Keratinocyte (primary cell): ENCODE results near the gene SLC25A14. TPM values are rescaled to one million over a fixed set of nuclear protein-coding genes. Genes with fewer than 3 reads are reported as not detected.
"Not testable (repeated sequence)": the region's sequence is repeated elsewhere in the genome, so short reads cannot be mapped to it uniquely, and the experiment has no call there.

Experiments used
- DNase-seq: peaks from one replicate; pipeline ENCODE4 v3.0.0-alpha.2; 2011; ENCODE audit warnings: low read depth, missing footprints, low spot score
- FAIRE-seq: peaks from 2 replicates; lab custom pipeline; 2011; peaks lifted over from hg19 to GRCh38; lab: Jason Lieb, UNC
- H2AFZ ChIP-seq: 2 replicates; pipeline ENCODE4 v1.6.0; 2012; ENCODE audit warnings: low read length, control low read depth, inconsistent platforms; ENCODE audit not compliant: control insufficient read depth
- H3K27ac ChIP-seq: 2 replicates; pipeline ENCODE4 v1.5.1; 2011; ENCODE audit warnings: low read length; ENCODE audit not compliant: control insufficient read depth, insufficient read depth
- H3K27me3 ChIP-seq: 3 replicates; pipeline ENCODE4 v1.6.0; 2011; ENCODE audit warnings: low read length; ENCODE audit not compliant: control insufficient read depth, insufficient read depth; ENCODE audit errors: extremely low read depth
- H3K36me3 ChIP-seq, 2 experiments: 2 replicates in 1 of 2; 3 replicates in 1 of 2; pipeline ENCODE4 v1.5.1; 2011; ENCODE audit warnings: low read length in 2 of 2, mild to moderate bottlenecking in 1 of 2; ENCODE audit not compliant: control insufficient read depth in 2 of 2, insufficient read depth in 2 of 2; ENCODE audit errors: extremely low read depth in 1 of 2
- H3K4me1 ChIP-seq: 3 replicates; pipeline ENCODE4 v1.5.1; 2011; ENCODE audit warnings: low read length; ENCODE audit not compliant: control insufficient read depth, insufficient read depth; ENCODE audit errors: extremely low read depth
- H3K4me2 ChIP-seq: 3 replicates; pipeline ENCODE4 v1.6.0; 2011; ENCODE audit warnings: low read depth, low read length; ENCODE audit not compliant: control insufficient read depth, insufficient read depth; ENCODE audit errors: extremely low read depth
- H3K4me3 ChIP-seq, 3 experiments: fragments of 200-600 bp in 1 of 3; sonication (generic) in 1 of 3; 2 replicates in 2 of 3; 3 replicates in 1 of 3; pipeline ENCODE4 v1.5.1; 2011 to 2016; ENCODE audit warnings: low read length in 3 of 3, mild to moderate bottlenecking in 3 of 3, control low read depth in 2 of 3, inconsistent platforms in 1 of 3, low read depth in 1 of 3, mixed read lengths in 1 of 3, mixed run types in 1 of 3, moderate library complexity in 1 of 3; ENCODE audit not compliant: control insufficient read depth in 2 of 3, insufficient read depth in 2 of 3; ENCODE audit errors: extremely low read depth in 1 of 3
- H3K79me2 ChIP-seq: 2 replicates; pipeline ENCODE4 v1.6.0; 2012; ENCODE audit warnings: low read length; ENCODE audit not compliant: control insufficient read depth, insufficient read depth
- H3K9ac ChIP-seq: 3 replicates; pipeline ENCODE4 v1.6.0; 2011; ENCODE audit warnings: low read length; ENCODE audit not compliant: control insufficient read depth, insufficient read depth; ENCODE audit errors: extremely low read depth
- H3K9me1 ChIP-seq: 3 replicates; pipeline ENCODE4 v1.6.0; 2011; ENCODE audit warnings: low read length; ENCODE audit not compliant: control insufficient read depth, insufficient read depth; ENCODE audit errors: extremely low read depth
- H3K9me3 ChIP-seq: 2 replicates; pipeline ENCODE4 v1.5.1; 2012; ENCODE audit warnings: low read depth, low read length; ENCODE audit not compliant: control insufficient read depth
- H4K20me1 ChIP-seq: 3 replicates; pipeline ENCODE4 v1.6.0; 2011; ENCODE audit warnings: low read length; ENCODE audit not compliant: control insufficient read depth, insufficient read depth; ENCODE audit errors: extremely low read depth
- EZH2 ChIP-seq: IDR thresholded peaks from one replicate; pipeline ENCODE4 v1.6.1; 2012; ENCODE audit warnings: inconsistent platforms, mild to moderate bottlenecking, low read length, moderate library complexity
- dilution Hi-C: fragments of 300-500 bp; cut with MboI; formaldehyde crosslinking; loops from one replicate; pipeline ENCODE4 v1.7.0; 2020; ENCODE audit warnings: low sequenced_read_pairs; ENCODE audit not compliant: extremely low pct_ligation_motif_present
- polyA plus RNA-seq, 5 experiments: library from polyadenylated mRNA; depleted of rRNA in 3 of 5; stranded (reverse) in 3 of 5; stranded (forward) in 1 of 5; unstranded in 1 of 5; fragments of >200 nt; gene quantifications; 1 replicate in 1 of 5; 2 replicates in 3 of 5; 3 replicates in 1 of 5; pipeline versions ENCODE4 v1.2.1 to v1.2.3, GENCODE V29; 2011 to 2012; ENCODE audit warnings: missing spikeins in 2 of 5, low read depth in 1 of 5, low replicate concordance in 1 of 5
- TF ChIP-seq, protein P1 (sequence below), 3 experiments: IDR thresholded peaks in 1 of 3; conservative IDR thresholded peaks in 1 of 3; optimal IDR thresholded peaks in 1 of 3; 2 replicates in 2 of 3; 3 replicates in 1 of 3; pipeline versions ENCODE3 to v1.5.1; 2011; ENCODE audit warnings: low read length in 3 of 3, mild to moderate bottlenecking in 3 of 3, moderate library complexity in 2 of 3, control low read depth in 1 of 3, inconsistent platforms in 1 of 3; ENCODE audit not compliant: insufficient read depth in 2 of 3; ENCODE audit errors: extremely low read depth in 1 of 3

The SLC25A14 gene
- polyA plus RNA-seq, 1 donor (not counting 4 experiments of a cell fraction or from before 2014, with no cell fraction given), result 19.4 TPM

GRCh38 chrX:130330706-130331105 is 9.0 kb upstream of the SLC25A14 start:
- no peaks in the 10 kb centered on the region for H3K4me1 ChIP-seq
- no peak overlapping the region for H3K4me3 ChIP-seq
- no peaks in the 10 kb centered on the region for H3K36me3 ChIP-seq
- no peak overlapping the region for H2AFZ ChIP-seq
- no peak overlapping the region for H3K27ac ChIP-seq
- FAIRE-seq (no peak), DNase-seq (no peak)
- dilution Hi-C loops, result no loop called here
- no peaks in the 10 kb centered on the region for H3K9me1 ChIP-seq
- H3K27me3 ChIP-seq, result no peaks in the 10 kb centered on the region
- H3K79me2 ChIP-seq, result no peaks in the 10 kb centered on the region
- H4K20me1 ChIP-seq, result no peaks in the 10 kb centered on the region
- no peak overlapping the region for H3K9ac ChIP-seq
- H3K4me2 ChIP-seq, result peak overlapping the region; percentile 0
- TF ChIP-seq EZH2, result no peak
- TF ChIP-seq, protein P1, sequence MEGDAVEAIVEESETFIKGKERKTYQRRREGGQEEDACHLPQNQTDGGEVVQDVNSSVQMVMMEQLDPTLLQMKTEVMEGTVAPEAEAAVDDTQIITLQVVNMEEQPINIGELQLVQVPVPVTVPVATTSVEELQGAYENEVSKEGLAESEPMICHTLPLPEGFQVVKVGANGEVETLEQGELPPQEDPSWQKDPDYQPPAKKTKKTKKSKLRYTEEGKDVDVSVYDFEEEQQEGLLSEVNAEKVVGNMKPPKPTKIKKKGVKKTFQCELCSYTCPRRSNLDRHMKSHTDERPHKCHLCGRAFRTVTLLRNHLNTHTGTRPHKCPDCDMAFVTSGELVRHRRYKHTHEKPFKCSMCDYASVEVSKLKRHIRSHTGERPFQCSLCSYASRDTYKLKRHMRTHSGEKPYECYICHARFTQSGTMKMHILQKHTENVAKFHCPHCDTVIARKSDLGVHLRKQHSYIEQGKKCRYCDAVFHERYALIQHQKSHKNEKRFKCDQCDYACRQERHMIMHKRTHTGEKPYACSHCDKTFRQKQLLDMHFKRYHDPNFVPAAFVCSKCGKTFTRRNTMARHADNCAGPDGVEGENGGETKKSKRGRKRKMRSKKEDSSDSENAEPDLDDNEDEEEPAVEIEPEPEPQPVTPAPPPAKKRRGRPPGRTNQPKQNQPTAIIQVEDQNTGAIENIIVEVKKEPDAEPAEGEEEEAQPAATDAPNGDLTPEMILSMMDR (optimal IDR thresholded peaks at IDR 0.05 in 1 of 3, IDR thresholded peaks at IDR 0.05 in 1 of 3, conservative IDR thresholded peaks at IDR 0.05 in 1 of 3; ENCODE audit: extremely low read depth in 1 of 3, insufficient read depth in 2 of 3, low read length in 3 of 3), result peak; percentile 62 to 78 (median 64)
- no peaks in the 10 kb centered on the region for H3K9me3 ChIP-seq

GRCh38 chrX:130336531-130336930 is 3.2 kb upstream of the SLC25A14 start:
- H3K9me1 ChIP-seq, result no peaks in the 10 kb centered on the region
- DNase-seq, result no peak
- no peak overlapping the region for H3K27ac ChIP-seq
- H3K79me2 ChIP-seq, result no peaks in the 10 kb centered on the region
- peaks cover 3% of the 10 kb centered on the region for H3K4me1 ChIP-seq
- H3K4me2 ChIP-seq, result no peak overlapping the region
- no peak overlapping the region for H3K4me3 ChIP-seq
- H3K36me3 ChIP-seq, result no peaks in the 10 kb centered on the region
- dilution Hi-C loops, result no loop called here
- H2AFZ ChIP-seq, result no peak overlapping the region
- H3K9ac ChIP-seq, result no peak overlapping the region
- no peak for FAIRE-seq
- no peaks in the 10 kb centered on the region for H3K27me3 ChIP-seq
- TF ChIP-seq EZH2, result no peak
- TF ChIP-seq, protein P1 (optimal IDR thresholded peaks at IDR 0.05 in 1 of 3, IDR thresholded peaks at IDR 0.05 in 1 of 3, conservative IDR thresholded peaks at IDR 0.05 in 1 of 3; ENCODE audit: extremely low read depth in 1 of 3, insufficient read depth in 2 of 3, low read length in 3 of 3), result no peak
- no peaks in the 10 kb centered on the region for H4K20me1 ChIP-seq
- H3K9me3 ChIP-seq, result no peaks in the 10 kb centered on the region

- H3K36me3 ChIP-seq, dilution Hi-C loops, H3K4me1 ChIP-seq, H3K9me3 ChIP-seq, H3K9ac ChIP-seq, H2AFZ ChIP-seq, DNase-seq, FAIRE-seq, H4K20me1 ChIP-seq, H3K4me3 ChIP-seq, H3K27me3 ChIP-seq, H3K9me1 ChIP-seq, H3K27ac ChIP-seq, H3K79me2 ChIP-seq: not testable (repeated sequence)
- H3K4me2 ChIP-seq, result peak overlapping the region; percentile 73
Measured at GRCh38 chrX:130338869-130339268, 850 bp upstream of the SLC25A14 start.
